Endothelial cell of umbilical vein (primary cell): ENCODE measurements around the gene ACTN1. TPM values are rescaled to one million over a fixed set of nuclear protein-coding genes. Genes with fewer than 3 reads are reported as not detected.

Experiments
- BruUV-seq: library from RNA; stranded (reverse); fragments of 400-500 nt; replicated peaks from 2 replicates; lab custom pipeline; 2021; lab: Mats Ljungman, UMichigan
- CTCF ChIA-PET: fragments of 300-600, 350-600 bp; sonication (Branson Sonifier 250); formaldehyde crosslinking; loops from one replicate; lab custom pipeline; 2021; ENCODE audit warnings: antibody characterized with exemption, inconsistent platforms; lab: Charles Lee
- POLR2A ChIA-PET: fragments of 300-600, 350-600 bp; sonication (Branson Sonifier 250); formaldehyde crosslinking; loops from one replicate; lab custom pipeline; 2021; ENCODE audit warnings: antibody characterized with exemption, inconsistent platforms; lab: Charles Lee
- DNase-seq: peaks from one replicate; pipeline ENCODE4 v3.0.0-alpha.2; 2011; ENCODE audit warnings: low read depth, low spot score
- FAIRE-seq: peaks from 2 replicates; lab custom pipeline; 2011; peaks lifted over from hg19 to GRCh38; lab: Jason Lieb, UNC
- H2AFZ ChIP-seq: 2 replicates; pipeline ENCODE4 v1.6.0; 2012; ENCODE audit warnings: low read depth, low read length, control low read depth, inconsistent platforms
- H3K27ac ChIP-seq: 2 replicates; pipeline ENCODE4 v1.5.1; 2011; ENCODE audit warnings: low read depth, mild to moderate bottlenecking, control low read depth, low read length, moderate library complexity; ENCODE audit not compliant: insufficient read depth
- H3K27me3 ChIP-seq, 2 experiments: 2 replicates each; pipeline versions ENCODE4 v1.6.0 to v1.6.1; 2011; ENCODE audit warnings: low read length in 2 of 2, mixed read lengths in 1 of 2; ENCODE audit not compliant: control insufficient read depth in 2 of 2, insufficient read depth in 2 of 2
- H3K36me3 ChIP-seq, 2 experiments: 2 replicates in 1 of 2; 3 replicates in 1 of 2; pipeline ENCODE4 v1.5.1; 2011; ENCODE audit warnings: low read length in 2 of 2, mild to moderate bottlenecking in 1 of 2, moderate library complexity in 1 of 2; ENCODE audit not compliant: control insufficient read depth in 2 of 2, insufficient read depth in 2 of 2; ENCODE audit errors: extremely low read depth in 1 of 2
- H3K4me1 ChIP-seq: 3 replicates; pipeline ENCODE4 v1.5.1; 2011; ENCODE audit warnings: mild to moderate bottlenecking, low read length; ENCODE audit not compliant: control insufficient read depth, insufficient read depth; ENCODE audit errors: extremely low read depth
- H3K4me2 ChIP-seq: 2 replicates; pipeline ENCODE4 v1.6.1; 2011; ENCODE audit warnings: low read length, control low read depth, mixed read lengths; ENCODE audit not compliant: insufficient read depth
- H3K4me3 ChIP-seq, 3 experiments: fragments of 200-600 bp in 1 of 3; sonication (generic), shearing (Covaris generic) in 1 of 3; replicated peaks in 1 of 3; 2 replicates each; pipeline ENCODE4 v1.5.1; 2011 to 2016; ENCODE audit warnings: control low read depth in 3 of 3, low read length in 3 of 3, mild to moderate bottlenecking in 2 of 3, inconsistent platforms in 1 of 3, low read depth in 1 of 3, moderate library complexity in 1 of 3; ENCODE audit not compliant: insufficient read depth in 1 of 3
- H3K79me2 ChIP-seq: 2 replicates; pipeline ENCODE4 v1.6.0; 2012; ENCODE audit warnings: low read length, inconsistent platforms; ENCODE audit not compliant: control insufficient read depth, insufficient read depth
- H3K9ac ChIP-seq: replicated peaks from 2 replicates; pipeline ENCODE3; 2011; ENCODE audit warnings: low read length, control low read depth; ENCODE audit not compliant: insufficient read depth; ENCODE audit errors: extremely low read depth
- H3K9me1 ChIP-seq: replicated peaks from 3 replicates; pipeline ENCODE4 v1.6.0; 2011; ENCODE audit warnings: mild to moderate bottlenecking, low read length; ENCODE audit not compliant: control insufficient read depth, insufficient read depth; ENCODE audit errors: extremely low read depth
- H3K9me3 ChIP-seq: replicated peaks from 2 replicates; pipeline ENCODE4 v1.5.1; 2012; ENCODE audit warnings: low read length, inconsistent platforms; ENCODE audit not compliant: control insufficient read depth, insufficient read depth
- H4K20me1 ChIP-seq: replicated peaks from 2 replicates; pipeline ENCODE3; 2011; ENCODE audit warnings: mild to moderate bottlenecking, low read length; ENCODE audit not compliant: control insufficient read depth, insufficient read depth; ENCODE audit errors: extremely low read depth
- CTCF ChIP-seq, 2 donors: IDR thresholded peaks; 1 replicate in 1 of 2; 2 replicates in 1 of 2; pipeline ENCODE4 v1.5.1; 2011; ENCODE audit warnings: low read length in 2 of 2, mild to moderate bottlenecking in 2 of 2, moderate library complexity in 2 of 2, control low read depth in 1 of 2, inconsistent platforms in 1 of 2, low read depth in 1 of 2; ENCODE audit not compliant: insufficient read depth in 1 of 2; ENCODE audit errors: extremely low read depth in 1 of 2
- EZH2 ChIP-seq: IDR thresholded peaks from 2 replicates; pipeline ENCODE4 v1.6.1; 2012; ENCODE audit warnings: borderline replicate concordance, low read depth, mild to moderate bottlenecking, moderate library complexity, low read length, inconsistent platforms; ENCODE audit not compliant: severe bottlenecking
- FOS ChIP-seq: IDR thresholded peaks from 2 replicates; pipeline ENCODE4 v1.6.1; 2011; ENCODE audit warnings: mild to moderate bottlenecking, low read length, moderate library complexity, borderline replicate concordance; ENCODE audit not compliant: insufficient read depth
- GATA2 ChIP-seq: IDR thresholded peaks from 2 replicates; pipeline ENCODE4 v1.7.0; 2011; ENCODE audit warnings: low read depth, mild to moderate bottlenecking, moderate library complexity, mixed read lengths, low read length; ENCODE audit not compliant: insufficient read length, insufficient read depth
- JUN ChIP-seq: IDR thresholded peaks from 2 replicates; pipeline ENCODE4 v1.6.1; 2011; ENCODE audit warnings: borderline replicate concordance, low read depth; ENCODE audit not compliant: insufficient read length, insufficient read depth
- MAX ChIP-seq: IDR thresholded peaks from 2 replicates; pipeline ENCODE4 v1.6.1; 2011; ENCODE audit not compliant: insufficient read depth, insufficient read length
- MYC ChIP-seq: IDR thresholded peaks from one replicate; pipeline ENCODE4 v1.6.1; 2011; ENCODE audit warnings: mild to moderate bottlenecking, low read depth, low read length
- POLR2A ChIP-seq: IDR thresholded peaks from 2 replicates; pipeline ENCODE4 v1.6.1; 2012; ENCODE audit warnings: low read depth, mild to moderate bottlenecking, control low read depth, low read length
- POLR2AphosphoS5 ChIP-seq: IDR thresholded peaks from 2 replicates; pipeline ENCODE4 v1.6.1; 2012; ENCODE audit warnings: low read depth, mild to moderate bottlenecking, control low read depth, low read length, moderate library complexity; ENCODE audit not compliant: insufficient read depth
- dilution Hi-C: fragments of 300-500 bp; cut with MboI; formaldehyde crosslinking; loops from one replicate; pipeline ENCODE4 v1.15.0; 2019; ENCODE audit warnings: low sequenced_read_pairs; ENCODE audit not compliant: extremely low pct_ligation_motif_present
- intact Hi-C: fragments of 100-400 bp; cut with micrococcal nuclease; formaldehyde crosslinking; loops from one replicate; pipeline ENCODE4 v1.10.0; 2022
- polyA plus RNA-seq, 4 experiments: library from polyadenylated mRNA; depleted of rRNA in 3 of 4; stranded (reverse) in 3 of 4; unstranded in 1 of 4; fragments of >200 nt; gene quantifications; 2 replicates each; pipeline versions ENCODE4 v1.2.1 to v1.2.3, GENCODE V29; 2011 to 2012; ENCODE audit warnings: missing spikeins in 1 of 4
- total RNA-seq: library from RNA; stranded (reverse); gene quantifications from 2 replicates; pipeline ENCODE4 v1.2.3, GENCODE V29; 2021

Gene ACTN1
- total and polyA plus RNA-seq, 2 donors (not counting 3 experiments of a cell fraction or from before 2014, with no cell fraction given), result 442 to 463 TPM

GRCh38 chr14:68962681-68963080, 16.4 kb downstream of the ACTN1 start:
- Histone ChIP-seq H3K27me3 (no peaks in the 10 kb centered on the region), H3K4me1 (peaks cover 58% of the 10 kb centered on the region), H3K79me2 (peaks cover 100% of the 10 kb centered on the region), H3K4me2 (no peak overlapping the region), H4K20me1 (peaks cover 2% of the 10 kb centered on the region), H3K4me3 (no peak overlapping the region), H3K36me3 (peaks cover 0 to 17% of the 10 kb centered on the region in 2 experiments), H3K9me1 (no peaks in the 10 kb centered on the region), H3K9me3 (no peaks in the 10 kb centered on the region), H3K9ac (no peak overlapping the region), H3K27ac (no peak overlapping the region), H2AFZ (no peak overlapping the region)
- intact Hi-C loops, result no loop called here
- TF ChIP-seq POLR2AphosphoS5 (no peak), FOS (no peak), CTCF (IDR thresholded peaks at IDR 0.05; ENCODE audit: extremely low read depth in 1 of 2, insufficient read depth in 1 of 2, low read depth in 1 of 2, low read length in 2 of 2) (no peak), JUN (no peak), MAX (no peak), EZH2 (no peak), MYC (no peak), POLR2A (no peak), GATA2 (no peak)
- BruUV-seq, result no TSS peak
- dilution Hi-C loops, result no loop called here
- DNase-seq, result no peak
- FAIRE-seq, result no peak
- CTCF ChIA-PET, result interaction anchor here (1.4 kb wide), 1 partner anchor 128 kb away, joined by 5 read pairs; no protein-coding TSS in a partner anchor
- POLR2A ChIA-PET, result no interaction called here
